Type B pancreatic cell (in vitro differentiated cells): ENCODE measurements around the gene CNTNAP3. TPM values are rescaled to one million over a fixed set of nuclear protein-coding genes. Genes with fewer than 3 reads are reported as not detected.
"Not testable (repeated sequence)": the region's sequence is repeated elsewhere in the genome, so short reads cannot be mapped to it uniquely, and the experiment has no call there.

Source experiments
- DNase-seq: peaks from one replicate; pipeline ENCODE4 v3.0.0; 2021; ENCODE audit warnings: mixed read lengths; ENCODE audit not compliant: unreplicated experiment; ENCODE audit errors: extremely low spot score
- H3K27ac Mint-ChIP-seq: 2 replicates; pipeline ENCODE4 v1.8.0; 2021; ENCODE audit warnings: mild to moderate bottlenecking, mixed read lengths
- H3K27me3 Mint-ChIP-seq: 2 replicates; pipeline ENCODE4 v1.8.0; 2021; ENCODE audit warnings: mixed read lengths
- H3K36me3 Mint-ChIP-seq: 2 replicates; pipeline ENCODE4 v1.8.0; 2021; ENCODE audit warnings: mixed read lengths
- H3K4me1 Mint-ChIP-seq: one replicate; pipeline ENCODE4 v1.8.0; 2021; ENCODE audit warnings: mixed read lengths; ENCODE audit not compliant: unreplicated experiment
- H3K4me3 Mint-ChIP-seq: 2 replicates; pipeline ENCODE4 v1.8.0; 2021; ENCODE audit warnings: mild to moderate bottlenecking, mixed read lengths
- H3K9me3 Mint-ChIP-seq: 2 replicates; pipeline ENCODE4 v1.8.0; 2021; ENCODE audit warnings: mixed read lengths
- CTCF ChIP-seq: fragments of 200-600 bp; sonication (generic); conservative IDR thresholded peaks from 2 replicates; pipeline ENCODE4 v1.5.0; 2021; ENCODE audit warnings: antibody characterized with exemption, mild to moderate bottlenecking
- total RNA-seq: library from RNA; stranded (reverse); gene quantifications from 2 replicates; pipeline ENCODE4 v1.2.1, GENCODE V29; 2021; ENCODE audit warnings: low replicate concordance

The CNTNAP3 gene
- total RNA-seq, 1 donor from 2014 or later = 21.1 TPM

GRCh38 chr9:39111746-39112145 lies 176.2 kb downstream of the CNTNAP3 start:
- H3K4me3 Mint-ChIP-seq, H3K9me3 Mint-ChIP-seq, H3K27ac Mint-ChIP-seq, DNase-seq, H3K27me3 Mint-ChIP-seq, H3K36me3 Mint-ChIP-seq, H3K4me1 Mint-ChIP-seq: not testable (repeated sequence)

- Mint-ChIP-seq H3K27me3 (peaks cover 5% of the 10 kb centered on the region), H3K9me3 (no peaks in the 10 kb centered on the region), H3K36me3 (peaks cover 4% of the 10 kb centered on the region), H3K4me3 (no peak overlapping the region), H3K27ac (no peak overlapping the region), H3K4me1 (no peaks in the 10 kb centered on the region)
- TF ChIP-seq CTCF = no peak
- no peak for DNase-seq
Observed at GRCh38 chr9:39108145-39108544, 179.8 kb downstream of the CNTNAP3 start.

- H3K27me3 Mint-ChIP-seq, H3K27ac Mint-ChIP-seq, H3K36me3 Mint-ChIP-seq, H3K4me3 Mint-ChIP-seq, H3K4me1 Mint-ChIP-seq, H3K9me3 Mint-ChIP-seq, DNase-seq: not testable (repeated sequence)
Observed at GRCh38 chr9:39097208-39097607, 190.8 kb downstream of the CNTNAP3 start.

DNA sequence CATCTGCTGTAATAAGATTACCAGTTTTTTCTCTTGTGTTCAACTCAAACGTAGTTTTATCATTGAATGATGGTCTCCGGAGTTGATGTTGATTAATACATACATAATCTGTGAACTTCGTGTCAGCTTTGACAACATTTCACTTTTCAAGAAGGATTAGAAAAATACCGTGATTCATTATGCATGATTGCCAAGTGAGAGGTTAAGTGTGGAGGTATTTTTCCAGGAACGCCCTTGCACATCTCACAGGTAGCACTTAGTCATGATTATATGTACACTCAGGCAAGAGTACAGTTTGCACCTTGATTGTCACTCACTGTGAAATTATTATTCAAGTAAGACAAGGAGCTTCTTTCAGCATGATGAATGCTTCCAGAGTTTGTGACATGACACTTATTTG lies 202.7 kb downstream of the CNTNAP3 start:
- not testable (repeated sequence) for DNase-seq, H3K27ac Mint-ChIP-seq, H3K9me3 Mint-ChIP-seq, H3K4me3 Mint-ChIP-seq, H3K36me3 Mint-ChIP-seq, H3K4me1 Mint-ChIP-seq
- peaks cover 15% of the 10 kb centered on the region for H3K27me3 Mint-ChIP-seq

DNA sequence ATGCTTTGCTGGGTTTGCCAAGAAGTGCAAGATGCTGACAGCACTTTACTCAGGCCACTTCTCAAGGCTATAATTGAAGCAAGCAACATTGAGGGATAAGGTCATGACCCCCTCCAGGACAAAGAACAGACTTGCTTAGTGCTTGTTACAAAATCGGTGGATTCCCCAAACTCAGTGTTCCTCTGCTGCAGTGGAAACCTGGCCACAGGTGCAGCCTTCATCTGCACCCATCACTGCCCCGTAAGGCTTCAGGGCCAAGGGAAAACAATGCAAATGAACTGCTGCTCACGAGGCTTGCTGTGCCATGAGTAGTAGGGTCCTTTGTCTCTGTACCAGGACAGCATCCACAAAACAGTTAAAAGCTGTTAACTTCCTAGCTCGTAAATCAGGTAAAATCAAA lies 205.4 kb downstream of the CNTNAP3 start:
- not testable (repeated sequence) for DNase-seq, H3K27ac Mint-ChIP-seq

GRCh38 chr9:39080081-39080480 lies 207.9 kb downstream of the CNTNAP3 start:
- not testable (repeated sequence) for H3K27ac Mint-ChIP-seq, DNase-seq, H3K4me3 Mint-ChIP-seq, H3K36me3 Mint-ChIP-seq, H3K9me3 Mint-ChIP-seq, H3K4me1 Mint-ChIP-seq
- peaks cover 17% of the 10 kb centered on the region for H3K27me3 Mint-ChIP-seq

More for the DNA sequence above, 205.4 kb downstream of the CNTNAP3 start:
- not testable (repeated sequence) for H3K4me3 Mint-ChIP-seq, H3K4me1 Mint-ChIP-seq, H3K9me3 Mint-ChIP-seq, H3K36me3 Mint-ChIP-seq
- peaks cover 16% of the 10 kb centered on the region for H3K27me3 Mint-ChIP-seq

GRCh38 chr9:39078621-39079256 lies 209.2 kb downstream of the CNTNAP3 start:
- H3K4me1 Mint-ChIP-seq, H3K9me3 Mint-ChIP-seq: not testable (repeated sequence)
- H3K4me3 Mint-ChIP-seq = peak overlapping the region; percentile 70

GRCh38 chr9:39073537-39073936 lies 214.4 kb downstream of the CNTNAP3 start:
- H3K4me3 Mint-ChIP-seq, DNase-seq, H3K4me1 Mint-ChIP-seq, H3K9me3 Mint-ChIP-seq, H3K27ac Mint-ChIP-seq, H3K36me3 Mint-ChIP-seq: not testable (repeated sequence)
- peaks cover 12% of the 10 kb centered on the region for H3K27me3 Mint-ChIP-seq

More at GRCh38 chr9:39078621-39079256, 209.2 kb downstream of the CNTNAP3 start:
- H3K27me3 Mint-ChIP-seq = peaks cover 17% of the 10 kb centered on the region
- not testable (repeated sequence) for H3K36me3 Mint-ChIP-seq, DNase-seq, H3K27ac Mint-ChIP-seq
- peak; percentile 60 for TF ChIP-seq CTCF

DNA sequence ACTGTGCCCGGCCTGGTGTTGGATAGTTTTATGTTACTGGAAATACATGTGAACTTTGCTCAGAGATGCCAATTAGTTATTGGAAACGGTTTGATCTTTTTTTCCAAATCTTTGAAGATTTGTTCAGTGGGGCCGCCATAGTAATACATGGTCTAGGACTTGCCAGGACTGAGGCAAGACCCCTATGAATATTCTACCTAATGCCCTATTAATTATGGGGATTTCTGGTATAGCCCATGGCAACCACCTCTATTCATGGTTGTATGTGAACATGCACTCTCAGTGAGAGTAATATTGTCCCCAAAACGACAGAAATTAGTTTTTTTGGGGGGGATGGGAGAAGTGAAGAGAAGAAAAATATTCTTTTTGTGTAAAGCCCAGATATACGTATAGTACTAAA lies 220.3 kb downstream of the CNTNAP3 start:
- not testable (repeated sequence) for H3K4me3 Mint-ChIP-seq, H3K27me3 Mint-ChIP-seq, H3K27ac Mint-ChIP-seq, H3K36me3 Mint-ChIP-seq, DNase-seq, H3K9me3 Mint-ChIP-seq, H3K4me1 Mint-ChIP-seq

DNA sequence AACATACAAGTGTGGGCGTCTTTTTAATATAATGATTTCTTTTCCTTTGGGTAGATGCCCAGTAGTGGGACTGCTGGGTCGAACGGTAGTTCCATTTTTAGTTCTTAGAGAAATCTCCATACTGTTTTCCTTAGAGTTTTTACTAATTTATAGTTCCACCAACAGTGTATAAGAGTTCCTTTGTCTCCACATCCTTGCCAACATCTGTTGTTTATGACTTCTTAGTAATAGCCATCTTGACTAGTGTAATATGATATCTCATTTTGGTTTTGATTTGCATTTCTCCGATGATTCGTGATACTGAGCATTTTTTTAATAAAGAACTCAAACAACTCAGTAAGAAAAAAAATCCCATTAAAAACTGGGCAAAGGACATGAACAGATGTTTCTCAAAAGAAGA lies 225.0 kb downstream of the CNTNAP3 start:
- H3K27ac Mint-ChIP-seq, H3K27me3 Mint-ChIP-seq, H3K9me3 Mint-ChIP-seq, DNase-seq, H3K4me1 Mint-ChIP-seq, H3K36me3 Mint-ChIP-seq, H3K4me3 Mint-ChIP-seq: not testable (repeated sequence)

- H3K27me3 Mint-ChIP-seq, H3K4me3 Mint-ChIP-seq, H3K36me3 Mint-ChIP-seq, H3K4me1 Mint-ChIP-seq, DNase-seq, H3K27ac Mint-ChIP-seq, H3K9me3 Mint-ChIP-seq: not testable (repeated sequence)
Observed at GRCh38 chr9:39054453-39054852, 233.5 kb downstream of the CNTNAP3 start.

- H3K4me3 Mint-ChIP-seq, H3K36me3 Mint-ChIP-seq, H3K27ac Mint-ChIP-seq, DNase-seq, H3K27me3 Mint-ChIP-seq, H3K9me3 Mint-ChIP-seq, H3K4me1 Mint-ChIP-seq: not testable (repeated sequence)
Observed at GRCh38 chr9:39046833-39047232, 241.1 kb downstream of the CNTNAP3 start.
